GM23338 (cell line): ENCODE measurements around the gene H2BK1. TPM values are rescaled to one million over a fixed set of nuclear protein-coding genes. Genes with fewer than 3 reads are reported as not detected.
A peak's percentile ranks its signal among the peaks of the same experiment; 100 is the strongest.

ENCODE experiments used
- ATAC-seq: fragments of 200-7000 bp; cut with Tn5 transposase; 3 replicates; pipeline ENCODE4 v1.9.1; 2020
- DNase-seq: peaks from one replicate; pipeline ENCODE4 v3.0.0-alpha.2; 2015; ENCODE audit warnings: low spot score
- H2AFZ ChIP-seq: fragments of 200-600 bp; sonication (generic); 2 replicates; pipeline ENCODE4 v1.8.0; 2016; ENCODE audit warnings: antibody characterized with exemption, mild to moderate bottlenecking, moderate library complexity
- H3F3A ChIP-seq: fragments of 200-600 bp; sonication (generic); replicated peaks from 2 replicates; pipeline ENCODE4 v1.8.0; 2017; ENCODE audit warnings: antibody characterized with exemption, mixed run types, low read depth
- H3K27ac ChIP-seq: fragments of 200-600 bp; sonication (generic); 2 replicates; pipeline ENCODE4 v1.6.1; 2016; ENCODE audit warnings: low read depth
- H3K27me3 ChIP-seq: fragments of 200-600 bp; sonication (generic); 2 replicates; pipeline ENCODE4 v1.8.0; 2016; ENCODE audit warnings: mild to moderate bottlenecking, mixed run types, moderate library complexity; ENCODE audit not compliant: insufficient read depth
- H3K36me3 ChIP-seq: fragments of 200-600 bp; sonication (generic); 2 replicates; pipeline ENCODE4 v1.8.0; 2016; ENCODE audit warnings: mild to moderate bottlenecking; ENCODE audit not compliant: insufficient read depth
- H3K4me1 ChIP-seq: fragments of 200-600 bp; sonication (generic); 2 replicates; pipeline ENCODE4 v1.8.0; 2016; ENCODE audit warnings: mild to moderate bottlenecking, moderate library complexity; ENCODE audit not compliant: insufficient read depth
- H3K4me2 ChIP-seq: fragments of 200-600 bp; sonication (generic); 2 replicates; pipeline ENCODE4 v1.7.1; 2017; ENCODE audit warnings: mixed run types
- H3K4me3 ChIP-seq: fragments of 200-600 bp; sonication (generic); 2 replicates; pipeline ENCODE4 v1.6.1; 2016; ENCODE audit warnings: mixed run types
- H3K79me2 ChIP-seq: fragments of 200-600 bp; sonication (generic); replicated peaks from 2 replicates; pipeline ENCODE4 v1.8.0; 2017; ENCODE audit warnings: mild to moderate bottlenecking; ENCODE audit not compliant: insufficient read depth
- H3K9me2 ChIP-seq: fragments of 200-600 bp; sonication (generic); 2 replicates; pipeline ENCODE4 v1.8.0; 2017; ENCODE audit not compliant: insufficient read depth
- H4K20me1 ChIP-seq: fragments of 200-600 bp; sonication (generic); replicated peaks from 2 replicates; pipeline ENCODE4 v1.8.0; 2017; ENCODE audit warnings: mild to moderate bottlenecking; ENCODE audit not compliant: insufficient read depth
- H3K27ac Mint-ChIP-seq: 2 replicates; pipeline ENCODE4 v1.8.0; 2020; ENCODE audit warnings: inconsistent platforms, mild to moderate bottlenecking, moderate library complexity, mixed read lengths
- H3K27me3 Mint-ChIP-seq: 3 replicates; pipeline ENCODE4 v1.8.0; 2022; ENCODE audit warnings: low read depth, mild to moderate bottlenecking, moderate library complexity, mixed read lengths, inconsistent platforms; ENCODE audit not compliant: insufficient read depth, poor library complexity
- H3K36me3 Mint-ChIP-seq: 3 replicates; pipeline ENCODE4 v1.8.0; 2021; ENCODE audit warnings: low read depth, mild to moderate bottlenecking, inconsistent platforms, moderate library complexity, mixed read lengths
- H3K4me1 Mint-ChIP-seq: 3 replicates; pipeline ENCODE4 v1.8.0; 2020; ENCODE audit warnings: mild to moderate bottlenecking, inconsistent platforms, mixed read lengths
- H3K4me3 Mint-ChIP-seq: 3 replicates; pipeline ENCODE4 v1.8.0; 2021; ENCODE audit warnings: moderate library complexity, mild to moderate bottlenecking, inconsistent platforms, mixed read lengths
- H3K9me3 Mint-ChIP-seq: 3 replicates; pipeline ENCODE4 v1.8.0; 2020; ENCODE audit warnings: moderate library complexity, mild to moderate bottlenecking, inconsistent platforms, mixed read lengths
- CREB1 ChIP-seq: fragments of 250-450 bp; sonication (Bioruptor Pico); IDR thresholded peaks from 2 replicates; pipeline ENCODE4 v1.5.0; 2020; ENCODE audit warnings: low read depth, mild to moderate bottlenecking, moderate library complexity
- EZH2 ChIP-seq: fragments of 200-600 bp; sonication (generic); IDR thresholded peaks from one replicate; pipeline ENCODE4 v1.8.0; 2017; ENCODE audit warnings: antibody characterized with exemption, mild to moderate bottlenecking, low read depth; ENCODE audit not compliant: unreplicated experiment
- EZH2phosphoT487 ChIP-seq: fragments of 200-600 bp; sonication (generic); IDR thresholded peaks from one replicate; pipeline ENCODE4 v1.8.1; 2018; ENCODE audit warnings: antibody characterized with exemption; ENCODE audit not compliant: unreplicated experiment
- JUNB ChIP-seq: IDR thresholded peaks from one replicate; pipeline ENCODE4 v1.6.1; 2016; ENCODE audit warnings: antibody characterized with exemption; ENCODE audit not compliant: unreplicated experiment
- NANOG ChIP-seq: IDR thresholded peaks from 2 replicates; pipeline ENCODE4 v1.6.1; 2016; ENCODE audit warnings: antibody characterized with exemption, borderline replicate concordance
- POLR2AphosphoS5 ChIP-seq: IDR thresholded peaks from 2 replicates; pipeline ENCODE4 v1.6.1; 2016; ENCODE audit warnings: antibody characterized with exemption, low read depth
- STAT1 ChIP-seq: IDR thresholded peaks from one replicate; pipeline ENCODE4 v1.6.1; 2016; ENCODE audit warnings: antibody characterized with exemption; ENCODE audit not compliant: unreplicated experiment
- ZNF114 ChIP-seq: fragments of 250-450 bp; sonication (Bioruptor Pico); IDR thresholded peaks from 2 replicates; pipeline ENCODE4 v1.5.0; 2020; ENCODE audit warnings: mild to moderate bottlenecking, moderate library complexity
- ZNF331 ChIP-seq: fragments of 250-450 bp; sonication (Bioruptor Pico); IDR thresholded peaks from 2 replicates; pipeline ENCODE4 v1.5.0; 2020; ENCODE audit warnings: low read depth, mild to moderate bottlenecking, moderate library complexity
- polyA plus RNA-seq: library from polyadenylated mRNA; unstranded; fragments of >200 nt; fragmentation: Nextera tagmentation; extraction: Ambion mirVana; gene quantifications from 2 replicates; pipeline ENCODE4 v1.2.1, GENCODE V29; 2016
- total RNA-seq: library from RNA; depleted of rRNA; stranded (reverse); fragments of >200 nt; shearing (Covaris generic); gene quantifications from 2 replicates; pipeline ENCODE4 v1.2.3, GENCODE V29; 2014
- TF ChIP-seq, protein P1 (sequence below): IDR thresholded peaks from one replicate; pipeline ENCODE4 v1.6.1; 2018; ENCODE audit warnings: antibody characterized with exemption; ENCODE audit not compliant: unreplicated experiment
- TF ChIP-seq, protein P2 (sequence below): IDR thresholded peaks from 2 replicates; pipeline ENCODE4 v1.6.1; 2016; ENCODE audit warnings: antibody characterized with exemption
- TF ChIP-seq, protein P3 (sequence below), 2 experiments: fragments of 200-600 bp in 1 of 2; sonication (generic) in 1 of 2; conservative IDR thresholded peaks; 2 replicates each; pipeline versions ENCODE4 v1.5.1 to v1.6.1; 2016 to 2017; ENCODE audit warnings: antibody characterized with exemption in 2 of 2, low read depth in 2 of 2, mild to moderate bottlenecking in 2 of 2, moderate library complexity in 1 of 2

The H2BK1 gene
- total and polyA plus RNA-seq, 2 experiments from 2014 or later, result not detected

DNA sequence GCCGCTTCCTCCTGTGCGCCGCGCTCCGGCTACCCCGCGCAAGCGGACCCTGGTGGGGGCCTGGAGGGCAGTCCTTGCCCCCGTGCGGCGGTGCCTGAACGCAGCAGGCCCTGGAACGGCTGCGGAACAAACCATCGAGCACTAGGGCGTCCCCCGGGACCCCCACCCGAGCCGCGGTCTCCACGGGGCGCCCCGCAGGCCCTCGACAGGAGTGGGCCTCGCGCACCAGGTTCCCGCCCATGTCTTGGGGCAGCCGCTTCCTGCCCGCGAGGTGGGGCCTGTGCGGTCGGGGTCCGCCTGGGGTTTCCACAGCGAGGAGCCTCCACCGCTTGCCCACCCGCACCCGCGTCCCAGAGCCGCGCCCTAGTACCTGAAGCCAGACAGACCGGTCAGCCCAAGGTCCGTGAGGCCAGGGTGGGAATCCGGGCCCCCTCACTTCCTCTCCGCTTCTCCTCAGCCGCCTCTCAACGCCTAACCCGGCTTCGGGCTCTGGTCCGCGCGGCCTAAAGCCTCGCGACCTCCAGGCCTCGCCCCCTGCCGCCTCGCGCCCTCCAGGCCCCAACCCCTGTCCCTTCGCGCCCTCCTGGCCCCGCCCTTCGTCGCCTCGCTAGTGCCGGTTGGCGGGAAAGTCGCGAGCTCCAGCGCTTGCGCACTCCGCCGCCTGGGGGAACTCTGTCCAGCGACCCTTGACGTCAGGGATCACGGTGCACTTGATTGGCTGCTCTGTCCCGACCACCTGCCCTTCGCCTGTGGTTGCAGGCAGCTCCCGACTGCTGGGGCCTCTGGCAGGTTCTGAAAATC, 35.8 kb downstream of the H2BK1 start:
- no peak overlapping the region for H3K27ac Mint-ChIP-seq

DNA sequence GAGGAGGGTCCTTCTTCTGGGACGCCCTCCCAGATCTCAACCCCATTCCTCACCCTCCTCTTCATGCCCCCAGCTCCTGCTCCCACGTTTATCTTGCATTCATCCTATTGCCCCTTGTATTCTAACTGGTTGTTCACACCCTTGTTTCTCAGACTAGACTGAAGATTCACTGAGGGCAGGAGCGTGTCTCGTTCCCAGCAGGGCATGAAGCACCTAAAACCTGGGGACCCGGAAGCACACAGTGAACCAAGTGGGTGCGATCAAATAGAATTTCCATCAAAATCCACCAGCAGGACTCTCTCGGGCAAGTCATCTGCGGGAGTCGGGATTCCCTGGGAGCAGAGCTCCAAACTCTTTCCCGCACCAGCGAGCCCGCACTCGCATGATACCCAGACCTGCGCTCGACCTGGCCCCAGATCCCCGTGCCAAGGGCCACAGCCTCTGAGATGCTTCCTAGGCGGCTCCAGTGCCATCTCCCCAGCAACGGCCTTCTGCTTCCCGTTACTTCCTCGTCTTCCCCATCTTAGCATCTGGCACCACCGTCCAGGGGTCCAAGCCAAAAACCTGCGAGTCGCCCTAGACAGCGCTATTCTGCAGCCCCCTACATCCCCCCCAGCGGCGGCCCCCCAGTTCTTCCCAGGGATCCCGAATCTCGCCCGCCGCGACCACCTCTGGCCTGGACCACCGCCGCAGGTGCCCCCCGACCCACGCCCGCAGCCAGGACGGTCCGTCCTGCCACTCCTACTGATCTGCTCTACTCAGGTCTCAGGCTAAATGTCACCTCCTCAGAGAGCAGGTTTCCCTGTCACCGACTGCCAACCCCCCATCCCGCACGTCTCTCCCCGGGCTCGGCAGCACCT, 36.7 kb downstream of the H2BK1 start:
- H2AFZ ChIP-seq, result no peak overlapping the region
- Mint-ChIP-seq H3K4me1 (peaks cover 18% of the 10 kb centered on the region; the same call in 2 of the 3 replicates), H3K36me3 (peaks cover 13% of the 10 kb centered on the region; the same call in 2 of the 3 replicates), H3K27ac (no peak overlapping the region), H3K27me3 (peaks cover 63% of the 10 kb centered on the region), H3K4me3 (no peak overlapping the region), H3K9me3 (peaks cover 26% of the 10 kb centered on the region)
- H4K20me1 ChIP-seq, result peaks cover 5% of the 10 kb centered on the region; the same call in 1 of the 2 replicates
- H3K4me3 ChIP-seq, result no peak overlapping the region
- 0 out of 2 replicates have a peak, but pooled peaks cover 5% of the 10 kb centered on the region for H3K9me2 ChIP-seq
- no peak overlapping the region for H3K27ac ChIP-seq
- ATAC-seq (no peak), DNase-seq (no peak)
- H3K27me3 ChIP-seq, result peaks cover 75% of the 10 kb centered on the region
- H3F3A ChIP-seq, result peaks cover 8% of the 10 kb centered on the region; the same call in 1 of the 2 replicates
- H3K36me3 ChIP-seq, result no peaks in the 10 kb centered on the region
- H3K4me2 ChIP-seq, result no peak overlapping the region
- H3K79me2 ChIP-seq, result no peaks in the 10 kb centered on the region
- peaks cover 3% of the 10 kb centered on the region; the same call in 1 of the 2 replicates for H3K4me1 ChIP-seq
- no peak for TF ChIP-seq ZNF331 (CRISPR knock-in tag)
- TF ChIP-seq, protein P1, sequence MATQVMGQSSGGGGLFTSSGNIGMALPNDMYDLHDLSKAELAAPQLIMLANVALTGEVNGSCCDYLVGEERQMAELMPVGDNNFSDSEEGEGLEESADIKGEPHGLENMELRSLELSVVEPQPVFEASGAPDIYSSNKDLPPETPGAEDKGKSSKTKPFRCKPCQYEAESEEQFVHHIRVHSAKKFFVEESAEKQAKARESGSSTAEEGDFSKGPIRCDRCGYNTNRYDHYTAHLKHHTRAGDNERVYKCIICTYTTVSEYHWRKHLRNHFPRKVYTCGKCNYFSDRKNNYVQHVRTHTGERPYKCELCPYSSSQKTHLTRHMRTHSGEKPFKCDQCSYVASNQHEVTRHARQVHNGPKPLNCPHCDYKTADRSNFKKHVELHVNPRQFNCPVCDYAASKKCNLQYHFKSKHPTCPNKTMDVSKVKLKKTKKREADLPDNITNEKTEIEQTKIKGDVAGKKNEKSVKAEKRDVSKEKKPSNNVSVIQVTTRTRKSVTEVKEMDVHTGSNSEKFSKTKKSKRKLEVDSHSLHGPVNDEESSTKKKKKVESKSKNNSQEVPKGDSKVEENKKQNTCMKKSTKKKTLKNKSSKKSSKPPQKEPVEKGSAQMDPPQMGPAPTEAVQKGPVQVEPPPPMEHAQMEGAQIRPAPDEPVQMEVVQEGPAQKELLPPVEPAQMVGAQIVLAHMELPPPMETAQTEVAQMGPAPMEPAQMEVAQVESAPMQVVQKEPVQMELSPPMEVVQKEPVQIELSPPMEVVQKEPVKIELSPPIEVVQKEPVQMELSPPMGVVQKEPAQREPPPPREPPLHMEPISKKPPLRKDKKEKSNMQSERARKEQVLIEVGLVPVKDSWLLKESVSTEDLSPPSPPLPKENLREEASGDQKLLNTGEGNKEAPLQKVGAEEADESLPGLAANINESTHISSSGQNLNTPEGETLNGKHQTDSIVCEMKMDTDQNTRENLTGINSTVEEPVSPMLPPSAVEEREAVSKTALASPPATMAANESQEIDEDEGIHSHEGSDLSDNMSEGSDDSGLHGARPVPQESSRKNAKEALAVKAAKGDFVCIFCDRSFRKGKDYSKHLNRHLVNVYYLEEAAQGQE, result no peak
- TF ChIP-seq STAT1, result no peak
- no peak for TF ChIP-seq NANOG
- no peak for TF ChIP-seq POLR2AphosphoS5
- no peak for TF ChIP-seq ZNF114 (CRISPR knock-in tag)
- TF ChIP-seq, protein P2, sequence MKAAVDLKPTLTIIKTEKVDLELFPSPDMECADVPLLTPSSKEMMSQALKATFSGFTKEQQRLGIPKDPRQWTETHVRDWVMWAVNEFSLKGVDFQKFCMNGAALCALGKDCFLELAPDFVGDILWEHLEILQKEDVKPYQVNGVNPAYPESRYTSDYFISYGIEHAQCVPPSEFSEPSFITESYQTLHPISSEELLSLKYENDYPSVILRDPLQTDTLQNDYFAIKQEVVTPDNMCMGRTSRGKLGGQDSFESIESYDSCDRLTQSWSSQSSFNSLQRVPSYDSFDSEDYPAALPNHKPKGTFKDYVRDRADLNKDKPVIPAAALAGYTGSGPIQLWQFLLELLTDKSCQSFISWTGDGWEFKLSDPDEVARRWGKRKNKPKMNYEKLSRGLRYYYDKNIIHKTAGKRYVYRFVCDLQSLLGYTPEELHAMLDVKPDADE, result no peak
- TF ChIP-seq, protein P3, sequence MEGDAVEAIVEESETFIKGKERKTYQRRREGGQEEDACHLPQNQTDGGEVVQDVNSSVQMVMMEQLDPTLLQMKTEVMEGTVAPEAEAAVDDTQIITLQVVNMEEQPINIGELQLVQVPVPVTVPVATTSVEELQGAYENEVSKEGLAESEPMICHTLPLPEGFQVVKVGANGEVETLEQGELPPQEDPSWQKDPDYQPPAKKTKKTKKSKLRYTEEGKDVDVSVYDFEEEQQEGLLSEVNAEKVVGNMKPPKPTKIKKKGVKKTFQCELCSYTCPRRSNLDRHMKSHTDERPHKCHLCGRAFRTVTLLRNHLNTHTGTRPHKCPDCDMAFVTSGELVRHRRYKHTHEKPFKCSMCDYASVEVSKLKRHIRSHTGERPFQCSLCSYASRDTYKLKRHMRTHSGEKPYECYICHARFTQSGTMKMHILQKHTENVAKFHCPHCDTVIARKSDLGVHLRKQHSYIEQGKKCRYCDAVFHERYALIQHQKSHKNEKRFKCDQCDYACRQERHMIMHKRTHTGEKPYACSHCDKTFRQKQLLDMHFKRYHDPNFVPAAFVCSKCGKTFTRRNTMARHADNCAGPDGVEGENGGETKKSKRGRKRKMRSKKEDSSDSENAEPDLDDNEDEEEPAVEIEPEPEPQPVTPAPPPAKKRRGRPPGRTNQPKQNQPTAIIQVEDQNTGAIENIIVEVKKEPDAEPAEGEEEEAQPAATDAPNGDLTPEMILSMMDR (conservative IDR thresholded peaks at IDR 0.05; ENCODE audit: low read depth in 2 of 2), result no peak
- TF ChIP-seq EZH2phosphoT487, result no peak
- TF ChIP-seq CREB1 (CRISPR knock-in tag), result no peak
- no peak for TF ChIP-seq EZH2
- no peak for TF ChIP-seq JUNB

More for the DNA sequence above, 35.8 kb downstream of the H2BK1 start:
- H3F3A ChIP-seq, result peaks cover under 1% of the 10 kb centered on the region; the same call in 1 of the 2 replicates
- H3K4me2 ChIP-seq, result no peak overlapping the region
- H3K79me2 ChIP-seq, result no peaks in the 10 kb centered on the region
- no peak overlapping the region for H2AFZ ChIP-seq
- H3K9me3 Mint-ChIP-seq, result peaks cover 26% of the 10 kb centered on the region
- TF ChIP-seq, protein P2, result no peak
- peak; percentile 78 for TF ChIP-seq CREB1 (CRISPR knock-in tag)
- no peaks in the 10 kb centered on the region for H3K4me1 ChIP-seq
- H3K36me3 ChIP-seq, result no peaks in the 10 kb centered on the region
- no peaks in the 10 kb centered on the region for H4K20me1 ChIP-seq
- H3K27me3 ChIP-seq, result peaks cover 67% of the 10 kb centered on the region
- DNase-seq (peak; percentile 83), ATAC-seq (peak; percentile 66)
- H3K4me3 Mint-ChIP-seq, result no peak overlapping the region
- H3K27me3 Mint-ChIP-seq, result peaks cover 55% of the 10 kb centered on the region
- H3K36me3 Mint-ChIP-seq, result peaks cover 13% of the 10 kb centered on the region; the same call in 2 of the 3 replicates
- H3K9me2 ChIP-seq, result 0 out of 2 replicates have a peak, but pooled peaks cover 5% of the 10 kb centered on the region
- peaks cover 15% of the 10 kb centered on the region for H3K4me1 Mint-ChIP-seq
- H3K4me3 ChIP-seq, result no peak overlapping the region
- H3K27ac ChIP-seq, result no peak overlapping the region
